Measurements from ENCODE around the gene SPRR2F. TPM values are rescaled to one million over a fixed set of nuclear protein-coding genes. Genes with fewer than 3 reads are reported as not detected.

The SPRR2F gene
- not detected in 2 replicates for total RNA-seq

- TF ChIP-seq, protein P1, sequence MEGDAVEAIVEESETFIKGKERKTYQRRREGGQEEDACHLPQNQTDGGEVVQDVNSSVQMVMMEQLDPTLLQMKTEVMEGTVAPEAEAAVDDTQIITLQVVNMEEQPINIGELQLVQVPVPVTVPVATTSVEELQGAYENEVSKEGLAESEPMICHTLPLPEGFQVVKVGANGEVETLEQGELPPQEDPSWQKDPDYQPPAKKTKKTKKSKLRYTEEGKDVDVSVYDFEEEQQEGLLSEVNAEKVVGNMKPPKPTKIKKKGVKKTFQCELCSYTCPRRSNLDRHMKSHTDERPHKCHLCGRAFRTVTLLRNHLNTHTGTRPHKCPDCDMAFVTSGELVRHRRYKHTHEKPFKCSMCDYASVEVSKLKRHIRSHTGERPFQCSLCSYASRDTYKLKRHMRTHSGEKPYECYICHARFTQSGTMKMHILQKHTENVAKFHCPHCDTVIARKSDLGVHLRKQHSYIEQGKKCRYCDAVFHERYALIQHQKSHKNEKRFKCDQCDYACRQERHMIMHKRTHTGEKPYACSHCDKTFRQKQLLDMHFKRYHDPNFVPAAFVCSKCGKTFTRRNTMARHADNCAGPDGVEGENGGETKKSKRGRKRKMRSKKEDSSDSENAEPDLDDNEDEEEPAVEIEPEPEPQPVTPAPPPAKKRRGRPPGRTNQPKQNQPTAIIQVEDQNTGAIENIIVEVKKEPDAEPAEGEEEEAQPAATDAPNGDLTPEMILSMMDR (conservative IDR thresholded peaks at IDR 0.05; ENCODE audit: low read depth, low read length) = no peak
- H3K4me3 ChIP-seq (ENCODE audit: low read depth, low read length) = no peak within 1 kb of the TSS
- DNase-seq (ENCODE audit: low read depth) = no peak
Observed at GRCh38 chr1:153113416-153113815, at the start of gene SPRR2F. Gene SPRR2F (minus strand): TSS chr1:153113516. CDS start chr1:153112733, 783 bp downstream.

DNA sequence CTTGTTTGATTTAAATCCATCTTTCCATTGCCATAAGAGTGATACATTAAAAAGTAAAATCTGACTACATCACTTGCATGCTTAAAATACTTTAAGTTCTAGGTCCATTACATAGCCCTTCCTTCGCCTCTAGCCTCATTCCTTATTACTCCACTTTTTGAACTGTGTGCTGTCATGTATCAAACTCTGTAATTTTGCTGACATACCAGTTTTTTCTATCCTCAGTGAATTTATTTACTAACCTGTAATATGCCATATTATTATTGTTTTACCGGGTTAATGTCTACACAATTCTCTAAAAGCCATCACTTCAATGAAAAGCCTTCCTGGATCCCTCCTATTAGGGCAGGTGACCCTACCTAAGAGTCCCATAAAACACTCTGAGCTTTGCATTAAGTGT lies 42.2 kb upstream of the SPRR2F start:
- DNase-seq (ENCODE audit: low read depth) = no peak
- H3K4me3 ChIP-seq (ENCODE audit: low read depth, low read length) = no peak overlapping the region
- TF ChIP-seq, protein P1 (conservative IDR thresholded peaks at IDR 0.05; ENCODE audit: low read depth, low read length) = no peak

- DNase-seq (ENCODE audit: low read depth) = no peak
Observed at GRCh38 chr1:153152481-153152880, 39.2 kb upstream of the SPRR2F start.

GRCh38 chr1:153150846-153151245 lies 37.5 kb upstream of the SPRR2F start, which contains the start of gene SPRR2G:
Gene SPRR2G (minus strand): TSS chr1:153150890. CDS start chr1:153150110, 780 bp downstream.
- TF ChIP-seq, protein P1 (conservative IDR thresholded peaks at IDR 0.05; ENCODE audit: low read depth, low read length) = no peak
- no peak for DNase-seq (ENCODE audit: low read depth)
- H3K4me3 ChIP-seq (ENCODE audit: low read depth, low read length) = no peak within 1 kb of the TSS

More at GRCh38 chr1:153152481-153152880, 39.2 kb upstream of the SPRR2F start:
- no peak overlapping the region for H3K4me3 ChIP-seq (ENCODE audit: low read depth, low read length)
- TF ChIP-seq, protein P1 (conservative IDR thresholded peaks at IDR 0.05; ENCODE audit: low read depth, low read length) = no peak

GRCh38 chr1:153141377-153141776 lies 28.1 kb upstream of the SPRR2F start:
- DNase-seq (ENCODE audit: low read depth) = no peak
- no peak overlapping the region for H3K4me3 ChIP-seq (ENCODE audit: low read depth, low read length)
- TF ChIP-seq, protein P1 (conservative IDR thresholded peaks at IDR 0.05; ENCODE audit: low read depth, low read length) = no peak

DNA sequence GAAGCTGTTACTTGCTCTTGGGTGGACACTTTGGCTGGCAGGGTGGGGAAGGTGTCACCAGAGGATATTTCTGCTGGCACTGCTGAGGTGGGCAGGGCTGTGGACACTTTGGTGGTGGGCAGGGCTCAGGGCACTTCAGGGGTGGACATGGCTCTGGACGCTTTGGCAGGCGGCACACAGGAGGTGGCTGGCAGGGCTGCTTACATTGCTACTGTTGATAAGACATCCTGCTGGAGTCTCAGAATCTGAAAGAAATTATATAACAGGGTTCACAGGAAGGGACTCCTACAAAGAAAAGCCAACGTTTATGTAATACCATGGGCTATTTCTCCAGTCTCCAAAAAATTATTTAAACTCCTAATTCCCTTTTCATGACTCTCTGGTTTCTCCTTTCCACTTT lies 27.2 kb upstream of the SPRR2F start:
- H3K4me3 ChIP-seq (ENCODE audit: low read depth, low read length) = no peak overlapping the region
- TF ChIP-seq, protein P1 (conservative IDR thresholded peaks at IDR 0.05; ENCODE audit: low read depth, low read length) = no peak
- DNase-seq (ENCODE audit: low read depth) = no peak

- TF ChIP-seq, protein P1 (conservative IDR thresholded peaks at IDR 0.05; ENCODE audit: low read depth, low read length) = no peak
- no peak for DNase-seq (ENCODE audit: low read depth)
- no peak overlapping the region for H3K4me3 ChIP-seq (ENCODE audit: low read depth, low read length)
Observed at GRCh38 chr1:153133743-153134142, 20.4 kb upstream of the SPRR2F start.

All from epithelial cell of proximal tubule (primary cell).